Fibroblast of skin of left quadriceps (primary cell): Measurements from ENCODE around the gene MAD1L1.
"Not testable (repeated sequence)": the region's sequence is repeated elsewhere in the genome, so short reads cannot be mapped to it uniquely, and the experiment has no call there.

ENCODE experiments used
- DNase-seq, 2 experiments: peaks; one replicate each; pipeline ENCODE4 v3.0.0-alpha.2; 2013; ENCODE audit warnings: low read depth in 2 of 2

MAD1L1 gene

GRCh38 chr7:1987591-1988532 lies 244.9 kb downstream of the MAD1L1 start:
- no peak for DNase-seq

GRCh38 chr7:1987084-1987535 lies 245.6 kb downstream of the MAD1L1 start:
- no peak for DNase-seq

GRCh38 chr7:1986366-1987083 lies 246.2 kb downstream of the MAD1L1 start:
- no peak for DNase-seq

- no peak for DNase-seq
Measured at GRCh38 chr7:1985936-1986335, 246.8 kb downstream of the MAD1L1 start.

- no peak for DNase-seq
Measured at GRCh38 chr7:1985042-1985441, 247.7 kb downstream of the MAD1L1 start.

GRCh38 chr7:1981878-1982230 lies 250.9 kb downstream of the MAD1L1 start:
- DNase-seq, result no peak

- DNase-seq, result no peak
Measured at GRCh38 chr7:1981201-1981877, 251.4 kb downstream of the MAD1L1 start.

- no peak for DNase-seq
Measured at GRCh38 chr7:1979591-1980560, 252.9 kb downstream of the MAD1L1 start.

- no peak for DNase-seq
Measured at GRCh38 chr7:1978656-1979590, 253.8 kb downstream of the MAD1L1 start.

- DNase-seq, result no peak
Measured at GRCh38 chr7:1977876-1978441, 254.8 kb downstream of the MAD1L1 start.

GRCh38 chr7:1977059-1977875 lies 255.5 kb downstream of the MAD1L1 start:
- no peak for DNase-seq

- not testable (repeated sequence) for DNase-seq
Measured at GRCh38 chr7:1976521-1976920, 256.2 kb downstream of the MAD1L1 start.

- no peak for DNase-seq
Measured at GRCh38 chr7:1975581-1975980, 257.2 kb downstream of the MAD1L1 start.

GRCh38 chr7:1975179-1975578 lies 257.6 kb downstream of the MAD1L1 start:
- no peak for DNase-seq

GRCh38 chr7:1974290-1975101 lies 258.2 kb downstream of the MAD1L1 start:
- no peak for DNase-seq

- DNase-seq, result no peak
Measured at GRCh38 chr7:1973321-1974251, 259.2 kb downstream of the MAD1L1 start.

GRCh38 chr7:1972744-1973143 lies 260.0 kb downstream of the MAD1L1 start:
- no peak for DNase-seq
